PC-9 (cell line): ENCODE measurements around the gene FAM131B. TPM values are rescaled to one million over a fixed set of nuclear protein-coding genes. Genes with fewer than 3 reads are reported as not detected.

ENCODE experiments used
- BruUV-seq: library from RNA; stranded (reverse); fragments of 400-500 nt; replicated peaks from 2 replicates; lab custom pipeline; 2021; lab: Mats Ljungman, UMichigan
- CTCF ChIA-PET: fragments of 300-600 bp; sonication (Branson Sonifier 250); formaldehyde crosslinking; loops from one replicate; lab custom pipeline; 2022; ENCODE audit warnings: antibody characterized with exemption; lab: Charles Lee
- POLR2A ChIA-PET: fragments of 300-600 bp; sonication (Branson Sonifier 250); formaldehyde crosslinking; loops from one replicate; lab custom pipeline; 2022; ENCODE audit warnings: antibody characterized with exemption; ENCODE audit not compliant: unreplicated experiment; lab: Charles Lee
- DNase-seq, 2 experiments: peaks; one replicate each; pipeline versions ENCODE4 v3.0.0 to v3.0.0-alpha.2; 2015 to 2022; ENCODE audit warnings: mixed read lengths in 1 of 2
- H2AFZ ChIP-seq: fragments of 200-600 bp; sonication (generic); 2 replicates; pipeline ENCODE4 v1.8.1; 2017; ENCODE audit warnings: antibody characterized with exemption
- H3F3A ChIP-seq: fragments of 200-600 bp; sonication (generic); 2 replicates; pipeline ENCODE4 v1.8.1; 2017; ENCODE audit warnings: antibody characterized with exemption, mild to moderate bottlenecking, low read depth; ENCODE audit not compliant: insufficient read depth
- H3K27ac ChIP-seq: fragments of 200-600 bp; sonication (generic); 2 replicates; pipeline ENCODE4 v1.6.1; 2016; ENCODE audit warnings: mixed run types
- H3K27me3 ChIP-seq: fragments of 200-600 bp; sonication (generic); 2 replicates; pipeline ENCODE4 v1.6.1; 2016; ENCODE audit warnings: low read depth, mixed run types; ENCODE audit not compliant: insufficient read depth
- H3K36me3 ChIP-seq: fragments of 200-600 bp; sonication (generic); 2 replicates; pipeline ENCODE4 v1.6.1; 2016; ENCODE audit warnings: low read depth, mixed run types
- H3K4me1 ChIP-seq: fragments of 200-600 bp; sonication (generic); replicated peaks from 2 replicates; pipeline ENCODE4 v1.6.1; 2016; ENCODE audit warnings: mixed run types; ENCODE audit not compliant: insufficient read depth
- H3K4me2 ChIP-seq: fragments of 200-600 bp; sonication (generic); 2 replicates; pipeline ENCODE4 v1.6.1; 2017; ENCODE audit warnings: mixed run types
- H3K4me3 ChIP-seq: fragments of 200-600 bp; sonication (generic); 2 replicates; pipeline ENCODE4 v1.6.1; 2016; ENCODE audit warnings: mixed run types
- H3K79me2 ChIP-seq: fragments of 200-600 bp; sonication (generic); 2 replicates; pipeline ENCODE4 v1.6.1; 2017; ENCODE audit warnings: low read depth, mixed run types
- H3K9me2 ChIP-seq: fragments of 200-600 bp; sonication (generic); 2 replicates; pipeline ENCODE4 v1.8.1; 2017; ENCODE audit warnings: mild to moderate bottlenecking; ENCODE audit not compliant: insufficient read depth
- H3K9me3 ChIP-seq: fragments of 200-600 bp; sonication (generic); 2 replicates; pipeline ENCODE4 v1.8.1; 2016; ENCODE audit warnings: low read depth; ENCODE audit not compliant: insufficient read depth
- H4K20me1 ChIP-seq: fragments of 200-600 bp; sonication (generic); 2 replicates; pipeline ENCODE4 v1.8.1; 2017; ENCODE audit not compliant: insufficient read depth
- EZH2 ChIP-seq: fragments of 200-600 bp; sonication (generic); IDR thresholded peaks from 2 replicates; pipeline ENCODE4 v1.8.0; 2017; ENCODE audit warnings: antibody characterized with exemption, low read depth
- intact Hi-C: fragments of 100-400 bp; cut with micrococcal nuclease; formaldehyde crosslinking; loops from one replicate; pipeline ENCODE4 v1.10.0; 2022; ENCODE audit not compliant: unreplicated experiment
- total RNA-seq: library from RNA; stranded (reverse); gene quantifications from 2 replicates; pipeline ENCODE4 v1.2.3, GENCODE V29; 2021
- TF ChIP-seq, protein P1 (sequence below): fragments of 200-600 bp; sonication (generic); conservative IDR thresholded peaks from 2 replicates; pipeline ENCODE4 v1.6.1; 2017; ENCODE audit warnings: mixed run types, antibody characterized with exemption, mild to moderate bottlenecking, moderate library complexity

Gene FAM131B
- total RNA-seq, 1 experiment from 2014 or later, result 0.65 TPM

GRCh38 chr7:143369678-143370651 lies 7.5 kb upstream of the FAM131B start:
- BruUV-seq, result no TSS peak
- Histone ChIP-seq H3K79me2 (no peaks in the 10 kb centered on the region), H3K27ac (no peak overlapping the region), H3F3A (peaks cover 15% of the 10 kb centered on the region), H3K4me1 (peaks cover 33% of the 10 kb centered on the region), H3K9me2 (no peaks in the 10 kb centered on the region), H3K27me3 (no peaks in the 10 kb centered on the region), H4K20me1 (no peaks in the 10 kb centered on the region), H3K36me3 (no peaks in the 10 kb centered on the region), H3K4me3 (no peak overlapping the region), H3K9me3 (no peaks in the 10 kb centered on the region), H3K4me2 (no peak overlapping the region), H2AFZ (no peak overlapping the region)
- ChIA-PET CTCF (interaction anchor here (1.2 kb wide), 1 partner anchor 14 kb away, joined by 6 read pairs; no protein-coding TSS in a partner anchor), POLR2A (interaction anchor here (0.5 to 0.6 kb wide), 4 partner anchors 14 to 581 kb away, joined by 3 to 6 read pairs (median 4); no protein-coding TSS in a partner anchor)
- TF ChIP-seq, protein P1, sequence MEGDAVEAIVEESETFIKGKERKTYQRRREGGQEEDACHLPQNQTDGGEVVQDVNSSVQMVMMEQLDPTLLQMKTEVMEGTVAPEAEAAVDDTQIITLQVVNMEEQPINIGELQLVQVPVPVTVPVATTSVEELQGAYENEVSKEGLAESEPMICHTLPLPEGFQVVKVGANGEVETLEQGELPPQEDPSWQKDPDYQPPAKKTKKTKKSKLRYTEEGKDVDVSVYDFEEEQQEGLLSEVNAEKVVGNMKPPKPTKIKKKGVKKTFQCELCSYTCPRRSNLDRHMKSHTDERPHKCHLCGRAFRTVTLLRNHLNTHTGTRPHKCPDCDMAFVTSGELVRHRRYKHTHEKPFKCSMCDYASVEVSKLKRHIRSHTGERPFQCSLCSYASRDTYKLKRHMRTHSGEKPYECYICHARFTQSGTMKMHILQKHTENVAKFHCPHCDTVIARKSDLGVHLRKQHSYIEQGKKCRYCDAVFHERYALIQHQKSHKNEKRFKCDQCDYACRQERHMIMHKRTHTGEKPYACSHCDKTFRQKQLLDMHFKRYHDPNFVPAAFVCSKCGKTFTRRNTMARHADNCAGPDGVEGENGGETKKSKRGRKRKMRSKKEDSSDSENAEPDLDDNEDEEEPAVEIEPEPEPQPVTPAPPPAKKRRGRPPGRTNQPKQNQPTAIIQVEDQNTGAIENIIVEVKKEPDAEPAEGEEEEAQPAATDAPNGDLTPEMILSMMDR, result no peak
- DNase-seq, result no peak
- intact Hi-C loops, result no loop called here

DNA sequence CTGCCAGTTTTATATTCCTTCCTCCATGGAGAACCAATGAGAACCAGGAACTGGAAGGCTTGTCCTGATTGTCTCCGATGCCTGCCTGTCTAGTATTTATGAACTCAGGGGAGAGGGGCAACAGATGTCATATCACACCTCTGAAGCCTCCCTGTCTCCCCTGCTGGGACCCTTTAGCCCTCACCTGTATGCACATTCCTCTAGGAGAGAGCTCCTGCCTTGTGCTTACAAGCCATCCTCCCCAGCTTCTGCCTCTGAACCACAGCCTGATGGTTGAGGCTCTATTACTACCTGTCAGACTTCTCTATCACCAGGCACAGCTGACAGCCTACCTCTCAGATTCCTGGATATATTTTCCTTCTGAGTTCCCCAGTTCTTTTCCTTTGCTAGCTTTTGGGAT lies 5.9 kb upstream of the FAM131B start:
- CTCF ChIA-PET, result interaction anchor here (0.5 to 0.6 kb wide), 2 partner anchors 15 to 80 kb away, joined by 4 to 9 read pairs; partner anchors contain the start of gene CASP2
- peak overlapping the region; percentile 5; the same call in 1 of the 2 replicates for H3K27ac ChIP-seq

DNA sequence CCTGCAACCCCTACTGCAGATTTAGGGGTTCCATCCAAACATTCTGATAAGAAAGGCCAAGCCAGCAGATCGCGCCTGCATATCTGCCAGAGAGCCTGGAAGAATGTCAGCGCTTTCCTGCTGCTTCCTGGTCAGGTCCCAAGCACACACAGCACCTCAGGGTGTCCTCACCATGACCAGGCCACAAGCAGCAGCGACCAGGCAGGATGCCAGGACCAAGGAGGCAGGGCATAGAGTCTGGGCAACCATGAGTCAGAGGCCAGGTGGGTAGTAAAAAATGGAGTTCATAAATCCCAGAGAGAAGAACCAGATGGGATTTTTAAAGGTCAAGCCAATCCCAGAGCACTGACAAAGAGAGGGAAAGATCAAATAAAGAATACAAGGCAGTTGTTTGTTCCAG lies 5.5 kb upstream of the FAM131B start:
- H3K27me3 ChIP-seq, result peaks cover 17% of the 10 kb centered on the region
- TF ChIP-seq, protein P1, result no peak
- no peak for TF ChIP-seq EZH2
- H3K9me3 ChIP-seq, result no peaks in the 10 kb centered on the region
- peaks cover 32% of the 10 kb centered on the region for H3K4me1 ChIP-seq
- ChIA-PET POLR2A (interaction anchor here (0.8 kb wide), 1 partner anchor 36 kb away, joined by 5 read pairs; no protein-coding TSS in a partner anchor), CTCF (interaction anchor here (0.5 to 0.6 kb wide), 2 partner anchors 15 to 80 kb away, joined by 4 to 9 read pairs; partner anchors contain the start of gene CASP2)
- peak overlapping the region; percentile 5; the same call in 1 of the 2 replicates for H3K27ac ChIP-seq
- no peak overlapping the region for H3K4me3 ChIP-seq
- no peak overlapping the region for H2AFZ ChIP-seq
- no peaks in the 10 kb centered on the region for H3K36me3 ChIP-seq
- H3F3A ChIP-seq, result peaks cover 22% of the 10 kb centered on the region
- peak; percentile 94 to 97 for DNase-seq
- H3K79me2 ChIP-seq, result no peaks in the 10 kb centered on the region
- no peaks in the 10 kb centered on the region for H4K20me1 ChIP-seq
- intact Hi-C loops, result no loop called here
- no peaks in the 10 kb centered on the region for H3K9me2 ChIP-seq
- H3K4me2 ChIP-seq, result peak overlapping the region; percentile 31
- no TSS peak for BruUV-seq

More for the DNA sequence above, 5.9 kb upstream of the FAM131B start:
- Histone ChIP-seq H3K4me1 (peaks cover 32% of the 10 kb centered on the region), H3K4me2 (peak overlapping the region; percentile 31), H3K9me3 (no peaks in the 10 kb centered on the region), H3F3A (peaks cover 19% of the 10 kb centered on the region), H3K79me2 (no peaks in the 10 kb centered on the region), H3K9me2 (no peaks in the 10 kb centered on the region), H3K4me3 (no peak overlapping the region), H4K20me1 (no peaks in the 10 kb centered on the region), H2AFZ (no peak overlapping the region), H3K36me3 (no peaks in the 10 kb centered on the region), H3K27me3 (peaks cover 13% of the 10 kb centered on the region)
- no peak for TF ChIP-seq EZH2
- TF ChIP-seq, protein P1, result no peak
- intact Hi-C loops, result no loop called here
- BruUV-seq, result no TSS peak
- DNase-seq, result no peak
- POLR2A ChIA-PET, result interaction anchor here (0.8 kb wide), 1 partner anchor 37 kb away, joined by 5 read pairs; no protein-coding TSS in a partner anchor
